GM18508 (cell line): Measurements from ENCODE around the gene TRAF3IP1.
"Not testable (repeated sequence)": the region's sequence is repeated elsewhere in the genome, so short reads cannot be mapped to it uniquely, and the experiment has no call there.

ENCODE experiments used
- ATAC-seq: cut with Tn5 transposase; IDR thresholded peaks from one replicate; pipeline ENCODE4 v1.9.1; 2021; ENCODE audit warnings: moderate number of reproducible peaks; ENCODE audit not compliant: insufficient read depth, unreplicated experiment

Gene TRAF3IP1

GRCh38 chr2:238440331-238440730 lies 120.0 kb downstream of the TRAF3IP1 start:
- no peak for ATAC-seq

GRCh38 chr2:238440767-238441166 lies 120.4 kb downstream of the TRAF3IP1 start:
- no peak for ATAC-seq

GRCh38 chr2:238441262-238442114 lies 121.2 kb downstream of the TRAF3IP1 start:
- ATAC-seq, result no peak

GRCh38 chr2:238442257-238442656 lies 121.9 kb downstream of the TRAF3IP1 start:
- ATAC-seq, result not testable (repeated sequence)

- no peak for ATAC-seq
Measured at GRCh38 chr2:238444242-238444641, 123.9 kb downstream of the TRAF3IP1 start.

GRCh38 chr2:238445409-238446190 lies 125.3 kb downstream of the TRAF3IP1 start:
- ATAC-seq, result no peak

- no peak for ATAC-seq
Measured at GRCh38 chr2:238446371-238446770, 126.1 kb downstream of the TRAF3IP1 start.

GRCh38 chr2:238448031-238448955 lies 128.0 kb downstream of the TRAF3IP1 start:
- no peak for ATAC-seq

GRCh38 chr2:238449241-238449640 lies 128.9 kb downstream of the TRAF3IP1 start:
- no peak for ATAC-seq

- no peak for ATAC-seq
Measured at GRCh38 chr2:238449909-238450417, 129.6 kb downstream of the TRAF3IP1 start.

- ATAC-seq, result no peak
Measured at GRCh38 chr2:238450440-238450861, 130.1 kb downstream of the TRAF3IP1 start.
